ENCODE results near the gene NUP62.

- peak; percentile 94 to 97 (median 96) for TF ChIP-seq CTCF (IDR thresholded peaks at IDR 0.05)
- no peak for TF ChIP-seq POLR2A (IDR thresholded peaks at IDR 0.05)
Observed at GRCh38 chr19:49937750-49938381, 8.6 kb upstream of the NUP62 start.

All from right lobe of liver (tissue), 4 donors.